HepG2 (cell line): ENCODE data around the gene AGFG1. TPM values are rescaled to one million over a fixed set of nuclear protein-coding genes. Genes with fewer than 3 reads are reported as not detected.

Experiments used
- ARNT ChIP-seq: fragments of 450-650 bp; IDR thresholded peaks from 2 replicates; pipeline ENCODE4 v1.6.1; 2017
- GATAD2A ChIP-seq: IDR thresholded peaks from 2 replicates; pipeline ENCODE4 v1.6.1; 2016
- GPBP1L1 ChIP-seq: sonication (generic); formaldehyde crosslinking; IDR thresholded peaks from 2 replicates; pipeline ENCODE4 v1.5.0; 2020; ENCODE audit warnings: mild to moderate bottlenecking, missing genetic modification reagents
- GZF1 ChIP-seq: sonication (generic); formaldehyde crosslinking; IDR thresholded peaks from 2 replicates; pipeline ENCODE4 v1.5.1; 2020; ENCODE audit warnings: mild to moderate bottlenecking, missing genetic modification reagents
- HHEX ChIP-seq: IDR thresholded peaks from 2 replicates; pipeline ENCODE4 v1.6.1; 2016; ENCODE audit warnings: control low read depth
- HMGXB3 ChIP-seq: sonication (generic); formaldehyde crosslinking; IDR thresholded peaks from 2 replicates; pipeline ENCODE4 v1.4.0; 2020; ENCODE audit warnings: missing genetic modification reagents, borderline replicate concordance
- HNRNPK ChIP-seq: fragments of 200-400 bp; formaldehyde crosslinking; IDR thresholded peaks from 2 replicates; pipeline ENCODE4 v1.6.1; 2018; ENCODE audit warnings: low read length, low read depth, moderate library complexity, mild to moderate bottlenecking; ENCODE audit not compliant: poor library complexity, severe bottlenecking
- JDP2 ChIP-seq: sonication (generic); formaldehyde crosslinking; IDR thresholded peaks from 2 replicates; pipeline ENCODE4 v1.8.1; 2022; ENCODE audit warnings: missing genetic modification reagents, borderline replicate concordance
- KLF11 ChIP-seq: IDR thresholded peaks from 2 replicates; pipeline ENCODE4 v1.6.1; 2016; ENCODE audit warnings: missing compliant biosample characterization
- MLX ChIP-seq: IDR thresholded peaks from 2 replicates; pipeline ENCODE4 v1.6.1; 2016
- PAF1 ChIP-seq: IDR thresholded peaks from 2 replicates; pipeline ENCODE4 v1.6.1; 2016; ENCODE audit warnings: missing genetic modification reagents, missing compliant biosample characterization
- PITX1 ChIP-seq: sonication (generic); formaldehyde crosslinking; IDR thresholded peaks from 2 replicates; pipeline ENCODE4 v1.5.1; 2020; ENCODE audit warnings: mild to moderate bottlenecking, missing genetic modification reagents
- RBFOX2 ChIP-seq: fragments of 200-400 bp; formaldehyde crosslinking; IDR thresholded peaks from 2 replicates; pipeline ENCODE4 v1.6.1; 2017; ENCODE audit warnings: low read depth, mild to moderate bottlenecking, low read length
- ZNF260 ChIP-seq: sonication (generic); formaldehyde crosslinking; IDR thresholded peaks from 2 replicates; pipeline ENCODE4 v1.4.0; 2020; ENCODE audit warnings: missing genetic modification reagents, low read depth, mild to moderate bottlenecking, borderline replicate concordance
- ZNF460 ChIP-seq: sonication (generic); formaldehyde crosslinking; IDR thresholded peaks from 2 replicates; pipeline ENCODE4 v1.5.1; 2020; ENCODE audit warnings: missing genetic modification reagents, mild to moderate bottlenecking, borderline replicate concordance
- ZNF737 ChIP-seq: sonication (generic); formaldehyde crosslinking; IDR thresholded peaks from 2 replicates; pipeline ENCODE4 v1.5.0; 2020; ENCODE audit warnings: missing genetic modification reagents, mild to moderate bottlenecking, borderline replicate concordance
- ZNF788 ChIP-seq: sonication (generic); formaldehyde crosslinking; IDR thresholded peaks from 2 replicates; pipeline ENCODE4 v1.5.0; 2020; ENCODE audit warnings: mild to moderate bottlenecking, missing genetic modification reagents, borderline replicate concordance
- ZSCAN22 ChIP-seq: sonication (generic); formaldehyde crosslinking; IDR thresholded peaks from 2 replicates; pipeline ENCODE4 v1.4.0; 2020; ENCODE audit warnings: mild to moderate bottlenecking, missing genetic modification reagents
- polyA plus RNA-seq, 8 experiments: library from polyadenylated mRNA; depleted of rRNA in 3 of 8; stranded (reverse) in 7 of 8; unstranded in 1 of 8; fragments of >200 nt; fragmentation: Illumina TruSeq in 4 of 8; extraction: Trizol in 4 of 8; gene quantifications; 2 replicates each; pipeline versions ENCODE4 v1.2.1 to v1.2.3, GENCODE V29; 2011 to 2016; ENCODE audit warnings: low read depth in 4 of 8, missing spikeins in 1 of 8, mixed read lengths in 1 of 8; ENCODE audit not compliant: insufficient read depth in 1 of 8
- total RNA-seq, 5 experiments: library from RNA; depleted of rRNA; stranded (reverse); fragments of >200 nt; fragmentation: Illumina TruSeq; extraction: Trizol; gene quantifications; 2 replicates each; pipeline ENCODE4 v1.2.3, GENCODE V29; 2016; ENCODE audit warnings: low read depth in 1 of 5
- TF ChIP-seq, protein P1 (sequence below), 2 experiments: sonication (generic) in 1 of 2; formaldehyde crosslinking in 1 of 2; IDR thresholded peaks; 2 replicates each; pipeline versions ENCODE4 v1.4.0 to v1.6.1; 2016 to 2020; ENCODE audit warnings: borderline replicate concordance in 1 of 2, low read depth in 1 of 2, mild to moderate bottlenecking in 1 of 2, missing genetic modification reagents in 1 of 2

Gene AGFG1
- total and polyA plus RNA-seq, 2 of the 13 experiments (the other 11 are each of a cell fraction or from before 2014, with no cell fraction given): 145 to 168 TPM

GRCh38 chr2:227472265-227473121 lies 537 bp downstream of the AGFG1 start (continued):
- TF ChIP-seq PITX1: no peak
- no peak for TF ChIP-seq ZNF260 (CRISPR knock-in tag)
- no peak for TF ChIP-seq PAF1 (CRISPR knock-in tag)
- no peak for TF ChIP-seq GPBP1L1 (CRISPR knock-in tag)
- no peak for TF ChIP-seq ARNT
- TF ChIP-seq HHEX: no peak
- TF ChIP-seq, protein P1, sequence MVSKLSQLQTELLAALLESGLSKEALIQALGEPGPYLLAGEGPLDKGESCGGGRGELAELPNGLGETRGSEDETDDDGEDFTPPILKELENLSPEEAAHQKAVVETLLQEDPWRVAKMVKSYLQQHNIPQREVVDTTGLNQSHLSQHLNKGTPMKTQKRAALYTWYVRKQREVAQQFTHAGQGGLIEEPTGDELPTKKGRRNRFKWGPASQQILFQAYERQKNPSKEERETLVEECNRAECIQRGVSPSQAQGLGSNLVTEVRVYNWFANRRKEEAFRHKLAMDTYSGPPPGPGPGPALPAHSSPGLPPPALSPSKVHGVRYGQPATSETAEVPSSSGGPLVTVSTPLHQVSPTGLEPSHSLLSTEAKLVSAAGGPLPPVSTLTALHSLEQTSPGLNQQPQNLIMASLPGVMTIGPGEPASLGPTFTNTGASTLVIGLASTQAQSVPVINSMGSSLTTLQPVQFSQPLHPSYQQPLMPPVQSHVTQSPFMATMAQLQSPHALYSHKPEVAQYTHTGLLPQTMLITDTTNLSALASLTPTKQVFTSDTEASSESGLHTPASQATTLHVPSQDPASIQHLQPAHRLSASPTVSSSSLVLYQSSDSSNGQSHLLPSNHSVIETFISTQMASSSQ (IDR thresholded peaks at IDR 0.05; ENCODE audit: low read depth): no peak
- TF ChIP-seq, protein P1 (CRISPR knock-in tag; IDR thresholded peaks at IDR 0.05; ENCODE audit: borderline replicate concordance): no peak
- TF ChIP-seq RBFOX2: peak; percentile 86
- no peak; the same call in 1 of the 2 replicates for TF ChIP-seq ZSCAN22 (CRISPR knock-in tag)
- TF ChIP-seq KLF11: no peak
- no peak for TF ChIP-seq JDP2
- TF ChIP-seq ZNF737 (CRISPR knock-in tag): no peak
- no peak for TF ChIP-seq HMGXB3
- 0 out of 2 replicates have a peak, but pooled peaks have one; percentile 6 for TF ChIP-seq GZF1 (CRISPR knock-in tag)
- no peak for TF ChIP-seq ZNF788
- TF ChIP-seq MLX: no peak
- TF ChIP-seq ZNF460 (CRISPR knock-in tag): no peak
- TF ChIP-seq GATAD2A (CRISPR knock-in tag): no peak
- TF ChIP-seq HNRNPK: peak; percentile 39
